Fibroblast of upper back skin (primary cell): Measurements from ENCODE around the gene IGSF21.

Experiments
- DNase-seq: peaks from one replicate; pipeline ENCODE4 v3.0.0-alpha.2; 2013

IGSF21 gene

DNA sequence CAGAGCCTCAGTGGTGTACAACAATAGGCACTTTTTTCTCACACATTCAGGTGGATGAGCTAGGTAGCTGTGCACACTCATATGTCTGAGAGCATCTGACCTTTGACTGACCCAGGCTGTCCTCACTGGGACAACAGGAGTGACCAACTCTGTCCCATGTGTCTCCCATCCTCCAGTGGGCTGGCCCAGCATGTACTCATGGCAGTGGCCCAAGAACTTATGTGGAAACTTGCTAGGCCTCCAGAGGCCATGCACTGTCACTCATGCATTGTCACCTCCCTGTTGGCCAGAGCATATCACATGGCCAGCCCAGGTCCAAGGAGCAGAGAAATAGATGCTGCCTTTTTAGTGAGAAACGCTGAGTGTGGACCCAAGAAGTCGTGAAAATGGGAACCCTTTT lies 158.8 kb downstream of the IGSF21 start:
- DNase-seq = no peak

DNA sequence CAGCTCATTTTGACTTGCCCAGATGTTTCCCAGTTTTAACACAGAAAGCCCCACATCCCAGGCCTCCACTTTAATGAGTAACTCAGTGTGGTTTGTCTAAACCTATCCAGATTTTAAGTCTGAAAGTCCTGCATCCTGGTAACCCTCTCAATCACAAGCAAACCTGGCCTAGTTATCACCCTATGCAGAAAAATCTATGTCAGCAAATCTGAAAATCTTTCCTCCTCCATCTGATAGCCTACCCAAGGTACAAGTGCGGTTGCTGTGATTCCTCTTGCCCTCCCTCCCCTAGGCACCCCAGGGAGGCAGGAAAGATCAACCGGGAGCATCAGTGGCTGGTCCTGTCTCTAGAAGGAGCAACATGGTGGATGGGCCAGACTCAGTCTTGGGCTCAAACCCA lies 163.7 kb downstream of the IGSF21 start:
- DNase-seq = no peak

DNA sequence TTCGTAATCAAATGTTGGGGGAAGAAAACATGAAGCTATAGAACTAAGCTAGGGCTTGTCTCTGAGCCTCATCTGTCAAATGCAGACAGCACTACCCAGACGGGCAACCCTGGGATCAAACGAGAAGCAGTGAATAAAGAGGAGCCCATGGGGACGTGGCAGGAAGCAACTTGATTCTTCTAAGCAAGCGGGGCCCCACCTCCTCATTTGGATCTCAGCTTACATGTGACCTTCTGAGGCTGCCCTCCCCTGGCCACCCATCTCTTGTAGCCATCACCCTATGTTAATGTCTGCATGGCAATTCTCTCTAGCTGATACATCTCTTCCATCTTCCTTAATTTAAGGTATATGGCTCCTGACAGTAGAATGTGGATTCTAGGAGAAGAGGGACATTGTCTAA lies 171.3 kb downstream of the IGSF21 start:
- no peak for DNase-seq

DNA sequence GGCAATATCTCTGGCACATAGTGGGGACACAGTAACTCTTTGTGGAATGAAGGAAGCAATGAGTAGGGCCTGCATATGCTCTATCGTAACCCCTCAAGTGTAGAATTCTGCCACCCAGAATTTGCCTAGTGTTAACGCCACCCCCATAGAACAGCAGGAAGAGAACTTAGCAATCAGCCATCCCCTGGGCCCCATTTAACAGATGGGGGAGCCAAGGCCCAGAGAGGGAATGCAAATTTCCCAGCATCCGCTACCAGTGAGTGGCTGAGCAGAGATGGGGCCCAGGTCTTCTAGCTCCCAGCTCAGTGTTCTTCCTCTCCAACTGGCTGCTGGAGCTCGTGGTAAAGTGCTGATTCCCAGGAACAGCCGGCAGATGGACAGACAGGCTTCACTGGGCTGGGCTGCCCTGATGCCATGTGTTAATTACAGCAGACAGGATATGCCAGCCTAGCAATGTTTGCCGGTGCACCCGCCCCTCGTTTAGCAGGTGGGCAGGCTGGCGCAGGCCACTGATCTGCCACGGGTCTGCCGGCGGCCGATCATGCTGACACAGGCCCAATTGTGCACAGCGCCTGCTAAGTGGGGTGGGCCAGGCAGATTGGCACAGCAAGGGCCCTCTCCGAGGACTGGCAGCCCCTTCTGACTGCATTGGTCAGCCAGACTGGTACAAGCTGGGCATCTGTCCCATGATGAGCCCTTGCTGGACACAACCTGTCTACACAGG lies 171.9 kb downstream of the IGSF21 start:
- DNase-seq = no peak

DNA sequence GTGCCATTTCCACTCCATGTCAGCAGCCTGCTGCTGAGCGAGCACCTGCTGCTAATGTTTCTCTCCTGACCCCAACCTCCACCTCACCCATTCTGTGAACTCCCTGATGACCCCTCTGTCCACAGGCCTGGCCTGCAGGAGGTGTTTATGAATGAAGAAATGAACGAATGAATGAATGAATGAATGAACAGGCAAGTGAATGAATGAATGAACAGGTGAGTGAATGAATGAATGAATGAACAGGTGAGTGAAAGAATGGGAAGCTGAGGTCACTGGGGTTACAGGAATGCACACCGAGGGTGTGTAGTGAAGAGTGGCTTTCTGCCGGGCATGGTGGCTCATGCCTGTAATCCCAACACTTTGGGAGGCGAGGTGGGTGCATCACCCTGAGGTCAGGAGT lies 173.4 kb downstream of the IGSF21 start:
- no peak for DNase-seq

DNA sequence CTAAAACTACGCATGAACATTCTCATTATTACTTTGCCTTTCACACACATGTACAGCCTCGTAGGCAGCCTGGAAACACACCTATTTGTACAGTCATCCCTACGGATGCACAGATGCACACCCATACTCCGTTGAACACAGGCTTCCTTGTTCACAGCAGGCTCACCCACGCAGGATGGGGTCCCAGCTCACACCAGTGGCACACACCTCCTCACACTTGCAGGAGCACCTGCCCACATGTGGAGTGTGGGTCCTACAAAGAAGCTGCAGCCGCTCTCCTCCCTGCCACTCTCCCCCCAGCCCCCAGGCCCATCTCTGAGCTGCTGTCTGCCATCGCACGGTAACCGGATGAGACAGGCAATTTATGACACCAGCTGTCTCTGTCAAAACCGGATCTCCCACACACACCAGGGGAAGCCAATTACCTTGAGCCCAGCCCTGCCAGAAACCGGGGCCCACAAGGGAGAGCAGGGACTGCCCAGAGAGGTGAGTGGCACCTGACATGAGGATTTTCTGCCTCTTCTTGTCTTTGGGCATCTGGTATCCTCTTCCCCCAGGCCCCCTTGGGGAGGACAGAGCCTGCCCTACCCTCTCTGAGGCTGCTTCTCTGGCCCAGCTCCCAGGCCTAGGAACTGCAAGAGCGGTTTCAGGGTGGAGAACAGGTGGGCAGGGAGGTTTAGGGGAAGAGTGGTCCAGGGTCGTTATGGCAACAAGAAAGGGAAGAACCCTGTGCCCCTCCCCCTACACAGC lies 175.4 kb downstream of the IGSF21 start:
- DNase-seq = no peak

DNA sequence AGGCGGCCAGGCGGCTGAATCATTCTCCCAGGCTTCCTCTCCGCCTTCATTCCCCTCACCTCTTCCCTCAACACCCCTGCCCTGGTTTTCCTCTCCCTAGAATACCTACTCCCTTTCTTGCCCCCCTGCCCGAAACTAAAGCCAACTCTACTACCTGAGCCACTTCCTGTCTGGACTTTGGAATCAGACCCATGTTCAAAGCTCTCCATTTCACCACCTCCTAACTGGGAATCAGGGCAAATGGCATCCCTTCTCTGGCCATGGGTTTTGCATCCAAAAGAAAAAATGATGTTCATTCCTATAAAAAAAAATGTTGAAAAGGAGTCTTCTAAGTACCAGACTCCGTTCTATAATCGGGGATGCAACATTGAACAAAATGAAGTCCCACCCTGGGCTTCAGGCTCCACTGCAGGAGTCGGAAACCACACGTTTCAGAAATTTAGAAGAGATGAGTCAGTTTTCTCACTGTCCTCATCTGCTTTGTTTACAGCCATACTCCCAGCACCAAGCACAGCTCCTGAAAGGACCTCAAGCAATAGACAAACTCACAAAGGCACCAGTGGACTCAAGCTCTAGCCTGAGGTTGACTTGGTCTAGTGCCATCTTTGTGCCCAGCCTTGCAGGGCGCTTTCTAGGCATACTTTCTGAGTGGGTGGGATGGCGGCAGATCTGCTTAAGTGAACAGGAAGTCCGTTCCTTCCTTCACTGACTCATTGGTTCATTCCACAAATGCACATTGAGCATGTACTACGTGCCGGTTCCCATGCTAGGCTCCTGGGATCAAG lies 176.2 kb downstream of the IGSF21 start:
- no peak for DNase-seq

DNA sequence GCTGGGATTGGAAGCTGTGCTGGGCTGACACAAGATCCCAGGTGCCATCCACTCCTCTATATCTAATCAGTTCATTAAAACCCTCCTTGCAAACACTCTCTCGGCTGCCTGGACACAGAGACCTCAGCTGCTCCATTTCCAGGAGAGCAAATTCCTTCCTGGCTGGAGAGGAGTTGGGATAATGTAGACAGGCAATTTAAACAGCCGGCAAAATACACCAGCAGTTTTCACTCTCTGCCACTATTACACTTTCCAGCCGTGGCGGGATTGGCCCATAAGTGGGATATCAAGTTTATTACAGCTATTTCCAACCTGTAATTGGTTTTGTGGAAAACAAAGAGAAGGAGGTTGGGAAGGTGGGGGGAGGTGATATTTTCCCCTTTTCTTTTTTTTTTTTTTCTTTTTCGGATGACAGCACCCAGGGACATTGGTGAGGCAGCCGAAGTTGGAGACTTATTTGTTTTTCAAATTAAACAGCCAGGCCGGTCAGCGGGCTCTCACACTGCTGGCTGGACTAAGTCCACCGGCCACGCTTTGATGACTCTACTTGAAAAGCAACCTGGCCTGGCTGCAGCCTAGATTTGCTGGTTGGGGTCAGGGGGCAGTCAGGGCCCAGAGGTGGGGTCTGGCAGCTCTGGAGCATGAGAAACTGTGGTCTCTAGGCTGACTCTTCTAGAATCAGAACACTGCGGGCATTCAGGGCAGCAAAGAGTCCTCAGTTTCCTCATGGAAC lies 177.4 kb downstream of the IGSF21 start:
- DNase-seq = no peak

DNA sequence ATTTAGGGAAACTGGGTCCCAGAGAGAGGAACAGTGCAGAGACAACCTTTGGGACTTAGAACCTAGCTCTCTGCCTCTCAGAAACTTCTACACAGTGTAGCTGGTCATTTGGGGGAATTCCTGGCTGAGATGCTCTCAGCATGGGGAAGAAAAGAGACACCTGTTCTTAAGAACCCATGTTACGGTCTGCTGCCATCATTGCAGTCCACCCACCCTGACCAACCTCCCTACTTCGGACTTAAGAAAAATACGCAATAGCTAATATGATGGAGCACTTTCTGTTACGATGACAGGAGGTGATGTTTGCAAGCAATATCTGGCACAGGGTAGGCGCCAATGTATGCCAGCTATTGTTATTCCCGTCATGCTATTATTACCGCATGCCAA lies 177.9 kb downstream of the IGSF21 start:
- DNase-seq = no peak

DNA sequence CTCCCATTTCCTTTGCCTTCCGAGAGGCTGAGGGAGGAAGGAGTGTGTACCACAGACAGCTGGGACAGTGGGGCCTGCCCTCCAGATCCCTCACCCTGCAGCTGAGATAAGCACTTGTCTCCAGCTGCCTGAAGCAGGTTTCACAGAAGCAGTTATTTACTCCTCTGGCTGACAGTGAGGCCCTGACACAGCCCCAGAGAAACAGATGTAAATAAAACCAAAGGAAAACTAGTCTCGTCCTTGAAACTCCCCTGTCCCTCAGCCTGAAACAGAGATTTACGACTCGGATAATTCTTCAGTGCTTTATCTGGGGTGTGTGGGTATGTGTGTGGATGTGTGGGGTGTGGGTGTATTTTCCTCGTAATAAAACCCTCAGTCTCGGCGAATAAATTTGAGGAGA lies 181.1 kb downstream of the IGSF21 start:
- no peak for DNase-seq

DNA sequence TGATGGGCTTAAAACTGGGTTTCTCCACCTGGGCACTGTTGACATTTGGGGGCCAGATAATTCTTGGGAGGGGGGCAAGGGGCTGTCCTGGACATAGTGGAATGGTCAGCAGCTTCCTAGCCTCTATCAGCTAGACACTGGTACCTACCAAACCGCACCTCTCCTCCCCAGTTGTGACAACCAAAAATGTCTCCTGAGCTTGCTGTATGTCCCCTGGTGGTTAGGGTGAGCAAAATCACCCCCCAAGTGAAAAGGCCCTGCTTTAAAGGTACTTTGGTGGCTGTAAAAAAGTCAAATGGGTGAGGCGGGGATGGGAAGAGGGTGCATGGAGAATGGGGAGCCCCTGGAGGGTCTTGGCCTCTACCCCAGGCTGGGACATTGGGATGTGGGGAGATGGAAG lies 182.0 kb downstream of the IGSF21 start:
- no peak for DNase-seq

DNA sequence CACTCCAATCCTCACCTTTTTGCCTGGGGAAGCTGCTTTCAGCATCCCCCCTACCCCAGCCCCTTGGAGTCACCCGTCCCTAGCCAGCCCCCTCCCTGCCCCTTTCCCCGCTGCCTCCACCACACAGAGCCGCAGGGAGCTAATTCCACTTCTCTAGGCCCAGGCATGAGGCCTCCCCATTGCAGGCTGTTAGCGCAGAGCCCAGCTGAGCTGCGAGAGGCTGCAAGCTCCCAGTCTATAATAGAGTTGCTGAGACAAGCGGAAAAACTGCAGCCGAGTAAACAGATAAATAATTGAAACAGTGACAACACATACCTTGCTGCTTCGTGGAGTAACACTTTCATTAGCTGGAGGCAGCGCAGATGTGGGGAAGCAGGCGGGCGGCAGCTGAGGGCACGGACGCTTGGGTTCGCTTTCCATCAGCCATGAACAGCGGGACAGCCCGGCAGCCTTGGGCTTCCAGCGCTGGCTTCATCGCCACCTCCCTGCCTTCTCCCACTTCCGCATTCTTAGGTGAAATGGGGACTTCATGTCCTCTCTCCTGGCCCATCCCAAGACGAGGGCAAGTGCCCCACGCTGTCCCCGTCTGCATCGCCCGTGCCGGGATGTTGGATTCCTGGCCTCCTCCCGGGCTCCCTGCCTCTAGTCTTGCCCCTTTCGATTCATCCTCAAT lies 183.3 kb downstream of the IGSF21 start:
- no peak for DNase-seq

DNA sequence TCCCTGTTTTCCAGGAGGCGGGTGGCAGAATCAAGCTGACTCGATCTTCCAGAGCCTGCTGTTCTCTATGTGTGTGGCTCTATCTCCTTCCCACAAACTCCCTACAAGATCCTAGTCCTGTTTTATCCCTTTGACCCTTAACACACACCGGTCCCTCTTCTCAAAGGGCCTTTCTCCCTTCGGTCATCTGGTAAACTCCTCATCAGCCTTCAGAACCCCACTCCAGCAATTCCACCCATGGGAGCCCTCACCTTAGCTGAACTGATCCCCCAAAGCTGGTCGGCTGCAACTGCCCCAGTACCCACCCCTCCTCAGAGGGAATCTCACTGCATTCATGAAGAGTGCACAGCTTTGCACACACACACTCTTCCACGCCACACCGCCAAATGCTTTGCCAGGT lies 184.9 kb downstream of the IGSF21 start:
- no peak for DNase-seq

DNA sequence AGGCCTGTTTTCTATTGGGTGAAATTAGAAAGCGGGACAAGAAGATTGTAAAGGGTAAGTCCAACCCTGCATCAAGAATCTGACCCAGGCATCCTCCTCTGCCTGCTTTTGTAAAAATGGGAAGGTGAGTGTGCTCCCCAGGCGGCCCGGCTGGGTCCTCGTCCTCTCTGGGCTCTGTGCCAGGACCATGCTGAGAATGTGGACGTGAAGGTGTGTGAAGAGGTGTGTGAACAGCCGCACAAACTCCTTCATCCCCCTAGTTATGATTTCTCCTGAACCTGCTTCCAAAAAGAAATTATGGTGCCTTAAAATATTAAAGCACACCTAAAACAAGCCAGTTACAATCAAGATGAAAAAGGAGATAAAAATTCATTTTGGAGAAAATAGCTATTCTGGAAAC lies 185.7 kb downstream of the IGSF21 start:
- DNase-seq = no peak

DNA sequence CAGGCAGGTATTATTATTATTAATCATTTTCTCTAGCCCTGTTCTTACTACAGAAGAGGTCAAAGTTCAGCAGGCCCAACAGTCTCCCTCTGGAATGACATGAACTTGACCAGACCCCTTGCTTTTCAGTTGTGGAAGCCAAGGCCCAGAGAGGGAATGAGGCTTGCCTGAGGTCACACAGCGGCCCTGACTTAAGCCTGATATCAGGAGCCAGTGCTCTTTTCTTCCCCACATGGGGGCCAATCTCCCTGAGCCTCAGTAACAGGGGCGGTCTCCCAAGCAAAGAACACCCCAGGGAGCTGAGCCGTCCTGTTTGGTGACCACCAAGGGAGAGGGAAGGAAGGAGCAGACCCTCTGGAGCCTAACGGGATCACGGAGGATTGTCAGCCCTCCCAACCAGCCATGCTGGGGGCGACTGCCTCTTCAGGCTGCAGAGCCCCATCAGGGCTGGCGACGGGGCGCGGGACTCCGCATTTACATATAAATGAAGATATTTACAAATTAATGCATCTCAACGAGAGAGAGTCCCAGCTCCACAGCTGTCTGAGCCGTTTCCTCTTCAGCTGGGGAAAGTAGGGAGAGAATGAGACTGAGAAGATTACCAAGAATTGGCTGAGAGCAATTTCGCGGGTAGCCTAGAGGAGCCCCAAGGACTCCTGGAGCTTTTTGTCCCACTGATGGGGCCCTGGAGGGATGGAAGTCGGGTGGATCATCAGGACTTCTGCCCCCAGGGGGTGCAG lies 187.0 kb downstream of the IGSF21 start:
- no peak for DNase-seq

DNA sequence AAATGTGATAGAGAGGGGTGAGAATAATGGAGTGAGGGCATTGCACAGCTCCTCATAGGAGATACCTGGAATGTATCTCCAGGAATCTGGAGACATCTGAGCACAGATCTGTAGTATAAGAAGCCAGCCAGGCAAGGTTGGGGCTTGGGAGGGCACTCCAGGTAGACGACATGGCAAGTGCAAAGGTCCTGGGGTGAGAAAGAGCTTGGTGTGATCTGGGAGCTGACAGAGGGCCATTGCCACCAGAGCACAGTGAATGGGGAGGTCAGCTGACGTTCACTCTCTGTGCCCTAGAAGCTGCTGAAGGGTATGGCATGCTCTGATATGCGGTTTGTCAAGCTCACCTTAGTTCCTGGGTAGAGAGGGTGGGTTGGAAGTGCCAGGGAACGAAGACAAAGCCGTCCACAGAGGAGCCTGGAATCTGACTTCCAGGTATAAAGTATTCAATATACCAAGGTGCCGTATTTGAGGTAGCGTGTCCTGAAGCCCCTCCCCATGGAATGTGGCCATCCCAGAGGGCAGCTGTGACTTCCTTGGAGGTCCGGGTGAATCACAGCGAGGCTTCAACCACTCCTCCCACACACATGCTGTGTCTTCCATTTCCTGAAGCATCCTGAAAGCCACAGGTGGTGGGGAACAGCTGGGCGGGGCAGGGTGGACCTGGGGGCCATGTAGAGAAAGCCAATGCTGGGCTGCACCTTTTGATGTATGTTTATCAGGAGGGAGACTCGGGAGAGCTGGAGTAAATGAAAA lies 190.5 kb downstream of the IGSF21 start:
- DNase-seq = no peak

DNA sequence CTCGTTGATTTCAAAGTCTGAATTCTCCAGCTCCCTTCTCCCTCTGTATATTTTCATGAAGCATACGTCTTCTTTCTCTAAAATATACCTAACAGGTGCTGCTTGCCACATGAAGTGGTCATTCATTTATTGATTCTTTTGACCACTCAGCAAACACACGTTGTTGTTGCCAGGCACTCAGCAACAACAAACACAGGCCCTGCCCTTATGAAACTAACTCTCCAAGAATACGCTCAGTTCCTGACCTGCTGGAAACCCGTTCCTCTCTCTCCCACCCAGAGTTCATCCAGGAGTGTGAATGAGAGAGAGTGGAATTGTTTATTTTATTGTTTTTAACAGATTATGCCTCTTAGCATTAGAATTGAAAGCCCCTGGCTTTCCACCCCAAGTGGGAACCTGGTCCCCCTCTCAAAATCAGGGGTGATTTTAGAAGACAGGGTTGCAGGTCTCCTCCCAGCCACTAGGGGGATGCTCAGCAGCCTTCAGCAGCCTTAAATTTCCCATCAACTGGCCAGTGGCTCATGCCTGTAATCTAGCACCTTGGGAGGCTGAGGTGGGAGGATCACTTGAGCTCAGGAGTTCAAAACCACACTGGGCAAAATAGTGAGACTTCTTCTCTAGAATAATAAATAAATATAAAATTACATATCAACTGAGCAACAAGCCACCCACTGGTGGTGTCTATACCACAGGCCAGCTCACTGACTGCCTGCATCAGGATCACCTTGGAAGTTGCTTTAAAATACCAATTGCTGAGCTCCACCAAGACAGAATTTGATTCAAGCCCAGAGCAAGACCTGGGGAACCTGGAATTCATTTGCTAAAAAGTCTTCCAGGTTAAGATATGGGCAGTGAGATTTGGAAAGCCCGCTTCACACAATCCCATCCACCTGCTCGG lies 192.1 kb downstream of the IGSF21 start:
- no peak for DNase-seq

DNA sequence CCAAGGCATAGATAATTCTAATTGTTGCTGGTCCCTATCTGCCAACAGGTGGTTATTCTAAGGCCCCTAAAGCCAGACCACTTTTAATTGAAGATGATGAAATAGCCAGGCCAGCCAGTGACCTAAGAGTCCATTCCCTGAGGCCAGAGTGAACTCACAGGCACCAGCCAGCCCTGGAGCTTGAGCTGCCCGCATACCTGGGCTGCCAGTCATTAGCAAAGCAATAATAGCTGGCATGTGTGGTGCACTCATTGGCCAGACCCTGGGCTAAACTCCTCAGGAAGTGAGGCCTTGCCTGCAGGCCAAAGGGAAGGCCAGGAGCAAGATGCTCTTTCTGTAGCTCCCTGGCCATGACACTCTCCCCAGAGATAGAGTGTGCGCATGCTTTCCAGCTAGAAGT lies 192.8 kb downstream of the IGSF21 start:
- no peak for DNase-seq

DNA sequence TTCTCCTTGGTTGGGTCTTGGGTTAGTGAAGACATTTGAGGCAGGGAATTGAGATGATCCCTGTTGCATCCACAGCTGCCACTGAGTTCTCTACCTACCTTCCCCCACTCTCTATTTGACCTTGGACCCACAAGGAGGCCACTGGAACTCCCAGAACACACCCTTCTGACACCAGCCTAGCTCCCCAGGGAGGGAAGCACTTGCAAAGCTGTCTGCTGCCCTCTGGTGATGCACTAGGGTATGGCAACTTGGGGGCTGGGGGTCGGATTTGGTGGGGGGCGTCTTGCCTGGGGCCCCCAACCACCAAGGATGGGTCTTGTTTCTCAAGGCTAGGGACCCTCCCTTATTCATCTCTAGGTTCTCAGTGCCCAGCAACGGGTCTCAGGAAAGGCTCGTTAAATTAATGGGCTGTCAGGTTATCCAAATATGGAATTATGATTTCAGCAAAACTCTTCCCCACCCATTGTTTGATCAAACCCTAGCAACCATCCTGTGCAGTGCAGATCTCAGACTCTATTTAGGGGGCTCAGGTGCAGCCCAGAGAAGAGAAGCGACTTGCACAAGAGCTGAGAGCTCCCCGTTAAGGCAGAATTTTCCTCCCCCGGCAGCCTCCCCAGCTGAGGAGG lies 195.3 kb downstream of the IGSF21 start:
- DNase-seq = no peak
